VCaP (cell line): ENCODE data around the gene UST.
A peak's percentile ranks its signal among the peaks of the same experiment; 100 is the strongest.

ENCODE experiments used
- H3K27ac ChIP-seq: fragments of 450-650 bp; 2 replicates; pipeline ENCODE4 v1.5.1; 2017
- CTCF ChIP-seq: fragments of 450-650 bp; conservative IDR thresholded peaks from 2 replicates; pipeline ENCODE4 v1.5.1; 2017; ENCODE audit warnings: mild to moderate bottlenecking, moderate library complexity

UST gene

GRCh38 chr6:149081281-149081680, 334.5 kb downstream of the UST start:
- TF ChIP-seq CTCF: no peak
- peak overlapping the region; percentile 88 for H3K27ac ChIP-seq

- peak overlapping the region; percentile 88 for H3K27ac ChIP-seq
- TF ChIP-seq CTCF: peak; percentile 83
These were observed 335.5 kb downstream of the UST start for GRCh38 chr6:149082320-149082719.

GRCh38 chr6:149084026-149084425, 337.2 kb downstream of the UST start:
- no peak for TF ChIP-seq CTCF
- peak overlapping the region; percentile 88 for H3K27ac ChIP-seq

- H3K27ac ChIP-seq: peak overlapping the region; percentile 88; the same call in 1 of the 2 replicates
- no peak for TF ChIP-seq CTCF
These were observed 338.2 kb downstream of the UST start for GRCh38 chr6:149084808-149085556.

GRCh38 chr6:149085557-149085938, 338.7 kb downstream of the UST start:
- TF ChIP-seq CTCF: no peak
- peak overlapping the region; percentile 88; the same call in 1 of the 2 replicates for H3K27ac ChIP-seq

GRCh38 chr6:149086363-149086762, 339.5 kb downstream of the UST start:
- peak overlapping the region; percentile 88; the same call in 1 of the 2 replicates for H3K27ac ChIP-seq
- TF ChIP-seq CTCF: no peak

- TF ChIP-seq CTCF: no peak
- no peak overlapping the region for H3K27ac ChIP-seq
These were observed 341.1 kb downstream of the UST start for GRCh38 chr6:149087898-149088297.
